ENCODE data around the gene DBNDD1.

Gene DBNDD1

DNA sequence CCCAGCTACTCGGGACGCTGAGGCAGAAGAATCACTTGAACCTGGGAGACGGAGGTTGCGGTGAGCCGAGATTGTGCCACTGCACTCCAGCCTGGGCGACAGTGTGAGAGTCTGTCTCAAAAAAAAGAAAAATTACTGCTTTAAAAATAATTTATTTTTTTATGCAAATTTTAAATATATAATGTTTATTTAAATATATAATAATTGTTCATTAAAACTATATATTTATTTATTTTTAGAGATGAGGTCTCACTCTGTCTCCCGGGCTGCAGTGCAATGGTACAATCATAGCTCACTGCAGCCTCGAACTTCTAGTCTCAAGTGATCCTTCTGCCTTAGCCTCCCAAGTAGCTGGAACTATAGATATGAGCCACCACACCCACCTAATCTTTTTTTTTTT, 15.2 kb upstream of the DBNDD1 start:
- DNase-seq: no peak

DNA sequence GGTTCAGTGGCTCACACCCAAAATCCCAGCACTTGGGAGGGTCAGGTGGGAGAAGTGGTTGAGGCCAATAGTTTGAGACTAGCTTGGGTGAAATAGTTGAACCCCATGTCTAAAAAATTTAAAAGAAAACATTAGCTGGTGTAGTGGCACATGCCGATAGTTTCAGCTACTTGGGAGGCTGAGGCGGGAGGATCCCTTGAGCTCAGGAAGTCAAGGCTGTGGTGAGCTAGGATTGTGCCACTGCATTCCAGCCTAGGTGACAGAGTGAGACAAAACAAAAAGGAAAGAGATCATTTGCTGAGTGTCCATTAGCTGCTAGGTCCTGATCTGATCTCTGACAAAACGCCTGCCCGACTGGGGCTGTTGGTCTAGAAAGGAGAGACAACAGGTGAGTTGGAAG, 14.1 kb upstream of the DBNDD1 start:
- DNase-seq: no peak

DNA sequence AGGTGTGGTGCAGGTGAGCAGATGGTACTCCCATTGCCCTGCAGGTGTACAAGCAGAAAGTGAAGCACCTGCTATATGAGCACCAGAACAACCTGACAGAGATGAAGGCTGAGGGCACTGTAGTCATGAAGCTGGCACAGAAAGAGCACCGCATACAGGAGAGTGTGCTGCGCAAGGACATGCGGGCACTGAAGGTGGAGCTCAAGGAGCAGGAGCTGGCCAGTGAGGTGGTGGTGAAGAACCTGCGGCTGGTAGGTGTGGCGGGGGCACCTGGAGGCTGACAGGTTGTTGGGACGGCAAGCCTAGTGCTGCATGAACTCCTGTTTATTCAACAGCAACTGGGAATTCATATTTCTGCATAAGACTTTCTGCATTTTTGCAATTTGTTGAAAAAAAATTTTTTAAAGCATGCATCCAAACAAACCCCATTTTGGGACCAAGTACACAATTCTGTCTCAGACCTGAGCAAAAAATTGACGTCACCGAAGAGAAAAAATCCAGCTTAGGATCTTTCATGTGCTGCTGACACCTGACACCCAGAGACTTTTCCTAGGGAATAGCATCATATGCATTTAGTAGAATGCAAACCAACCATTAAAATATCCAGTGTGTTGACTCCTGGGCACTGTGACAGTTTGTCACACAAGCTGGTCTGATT, 13.5 kb upstream of the DBNDD1 start:
- no peak for DNase-seq

DNA sequence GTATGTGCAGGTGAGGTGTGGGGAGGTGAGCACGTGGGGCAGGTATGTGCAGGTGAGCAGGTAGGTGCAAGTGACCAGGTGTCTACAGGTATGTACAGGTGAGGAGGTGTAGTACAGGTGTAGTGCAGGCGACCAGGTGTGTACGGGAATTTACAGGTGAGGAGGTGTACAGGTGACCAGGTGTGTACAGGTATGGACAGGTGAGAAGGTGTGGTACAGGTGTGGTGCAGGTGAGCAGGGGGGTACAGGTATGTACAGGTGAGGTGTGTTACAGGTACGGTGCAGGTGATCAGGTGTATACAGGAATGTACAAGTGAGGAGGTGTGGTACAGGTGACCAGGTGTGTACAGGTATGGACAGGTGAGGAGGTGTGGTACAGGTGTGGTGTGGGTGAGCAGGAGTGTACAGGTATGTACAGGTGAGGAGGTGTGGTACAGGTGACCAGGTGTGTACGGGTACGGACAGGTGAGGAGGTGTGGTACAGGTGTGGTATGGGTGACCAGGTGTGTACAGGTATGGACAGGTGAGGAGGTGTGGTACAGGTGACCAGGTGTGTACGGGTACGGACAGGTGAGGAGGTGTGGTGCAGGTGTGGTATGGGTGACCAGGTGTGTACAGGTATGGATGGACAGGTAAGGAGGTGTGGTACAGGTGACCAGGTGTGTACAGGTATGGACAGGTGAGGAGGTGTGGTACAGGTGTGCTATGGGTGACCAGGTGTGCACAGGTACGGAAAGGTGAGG, 12.8 kb upstream of the DBNDD1 start:
- no peak for DNase-seq

DNA sequence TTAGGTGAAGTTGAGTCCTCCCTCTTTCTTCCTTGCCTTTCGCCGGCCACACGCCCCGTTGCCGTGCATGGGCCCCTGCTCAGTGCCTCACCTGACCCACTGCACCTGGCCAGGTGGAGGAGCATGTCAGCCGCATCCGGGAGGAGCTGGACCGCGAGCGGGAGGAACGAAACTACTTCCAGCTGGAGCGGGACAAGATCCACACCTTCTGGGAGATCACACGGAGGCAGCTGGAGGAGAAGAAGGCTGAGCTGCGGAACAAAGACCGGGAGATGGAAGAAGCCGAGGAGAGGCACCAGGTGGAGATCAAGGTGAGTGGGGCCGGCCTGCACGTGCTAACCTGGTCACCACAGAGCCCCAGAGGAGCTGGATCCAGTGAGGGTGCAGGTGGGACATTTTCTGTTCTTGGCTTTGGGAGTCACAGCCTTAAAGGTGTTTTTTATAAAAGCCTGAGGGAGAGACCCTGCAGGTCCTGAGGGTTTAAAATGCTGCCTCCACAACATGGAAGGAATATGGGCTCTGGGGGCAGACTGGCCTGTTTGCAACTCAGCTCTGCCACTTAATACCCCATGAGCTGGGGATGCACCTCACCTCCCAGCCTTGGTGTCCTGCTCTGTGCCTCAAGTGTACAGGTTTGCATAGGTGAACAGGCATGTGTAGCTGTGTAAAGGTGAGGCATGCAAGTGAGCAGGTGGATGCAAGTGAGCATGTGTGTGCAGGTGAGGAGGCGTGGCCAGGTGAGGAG, 12.1 kb upstream of the DBNDD1 start:
- DNase-seq: no peak

DNA sequence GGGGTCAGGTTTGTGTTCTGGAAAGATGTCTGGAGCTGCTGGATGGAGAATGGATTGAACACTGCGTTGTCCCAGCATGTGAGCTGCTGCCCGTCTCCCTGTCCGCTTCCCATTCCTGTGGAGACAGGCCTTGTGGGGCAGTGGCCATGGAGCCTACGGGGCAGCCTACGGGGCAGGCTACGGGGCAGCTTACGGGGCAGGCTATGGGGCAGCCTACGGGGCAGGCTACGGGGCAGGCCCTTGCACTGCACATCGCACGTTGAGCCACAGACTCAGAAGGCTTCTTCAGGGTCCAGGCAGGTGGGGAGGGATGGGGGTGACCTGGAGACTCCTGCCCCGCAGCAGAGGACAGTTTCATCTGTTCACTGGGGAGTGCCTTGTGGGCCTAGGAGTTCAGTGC, 9.7 kb upstream of the DBNDD1 start:
- no peak for DNase-seq

DNA sequence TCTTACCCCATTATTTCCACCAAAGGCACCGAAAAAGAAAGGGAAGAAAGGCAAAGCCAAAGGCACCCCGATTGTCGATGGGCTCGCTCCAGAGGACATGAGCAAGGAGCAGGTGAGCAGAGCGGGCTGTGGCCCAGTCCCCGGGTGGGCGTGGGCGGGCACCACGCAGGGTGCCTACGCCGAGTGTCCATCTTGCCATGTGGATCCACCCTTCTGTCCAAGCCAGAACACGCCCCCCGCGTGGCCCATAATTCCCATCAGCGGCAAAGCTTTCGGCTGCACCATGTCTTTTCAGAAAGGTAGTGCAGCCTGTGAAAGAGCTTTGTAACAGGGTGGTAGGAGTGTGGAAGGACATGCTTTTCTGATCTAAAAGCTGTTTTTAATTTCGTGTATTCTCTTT, 8.4 kb upstream of the DBNDD1 start:
- no peak for DNase-seq

DNA sequence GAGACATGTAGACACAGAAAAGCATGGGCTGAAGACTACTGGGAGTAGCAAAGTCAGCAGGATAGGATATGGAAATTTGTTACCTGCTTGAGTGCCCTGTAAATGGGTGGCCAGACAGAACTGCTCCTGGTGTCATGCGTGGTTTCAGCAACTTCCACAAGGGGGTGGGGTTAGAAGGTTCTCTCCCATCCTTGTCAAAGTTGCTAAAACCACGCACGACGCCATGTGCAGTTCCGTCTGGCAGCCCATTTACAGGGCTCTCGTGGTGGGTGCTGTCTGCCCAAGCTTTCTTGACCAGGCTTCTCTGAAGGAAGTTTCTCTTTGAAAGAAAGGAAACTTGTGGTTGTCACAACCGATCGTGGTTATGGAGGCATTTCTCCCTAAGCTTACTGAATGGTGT, 6.9 kb upstream of the DBNDD1 start:
- DNase-seq: no peak

DNA sequence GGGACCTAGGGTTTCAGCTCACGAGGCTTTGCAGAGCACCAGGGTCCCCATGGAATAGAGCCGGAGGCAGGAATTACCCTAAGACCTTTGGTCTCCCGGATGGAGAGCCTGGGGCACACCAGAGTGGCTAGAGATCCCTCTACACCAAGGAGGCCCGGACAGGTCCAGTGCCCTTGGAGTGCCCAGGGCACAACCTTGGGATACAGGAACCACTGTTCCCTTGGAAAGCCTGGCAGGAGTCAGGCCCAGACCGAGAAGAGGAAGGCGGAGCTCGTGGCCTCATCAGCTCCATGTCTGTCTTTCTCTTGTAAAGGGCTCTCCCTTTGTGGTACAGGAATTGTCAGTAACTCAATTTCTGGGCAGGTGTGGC, 3.8 kb upstream of the DBNDD1 start:
- DNase-seq: no peak

DNA sequence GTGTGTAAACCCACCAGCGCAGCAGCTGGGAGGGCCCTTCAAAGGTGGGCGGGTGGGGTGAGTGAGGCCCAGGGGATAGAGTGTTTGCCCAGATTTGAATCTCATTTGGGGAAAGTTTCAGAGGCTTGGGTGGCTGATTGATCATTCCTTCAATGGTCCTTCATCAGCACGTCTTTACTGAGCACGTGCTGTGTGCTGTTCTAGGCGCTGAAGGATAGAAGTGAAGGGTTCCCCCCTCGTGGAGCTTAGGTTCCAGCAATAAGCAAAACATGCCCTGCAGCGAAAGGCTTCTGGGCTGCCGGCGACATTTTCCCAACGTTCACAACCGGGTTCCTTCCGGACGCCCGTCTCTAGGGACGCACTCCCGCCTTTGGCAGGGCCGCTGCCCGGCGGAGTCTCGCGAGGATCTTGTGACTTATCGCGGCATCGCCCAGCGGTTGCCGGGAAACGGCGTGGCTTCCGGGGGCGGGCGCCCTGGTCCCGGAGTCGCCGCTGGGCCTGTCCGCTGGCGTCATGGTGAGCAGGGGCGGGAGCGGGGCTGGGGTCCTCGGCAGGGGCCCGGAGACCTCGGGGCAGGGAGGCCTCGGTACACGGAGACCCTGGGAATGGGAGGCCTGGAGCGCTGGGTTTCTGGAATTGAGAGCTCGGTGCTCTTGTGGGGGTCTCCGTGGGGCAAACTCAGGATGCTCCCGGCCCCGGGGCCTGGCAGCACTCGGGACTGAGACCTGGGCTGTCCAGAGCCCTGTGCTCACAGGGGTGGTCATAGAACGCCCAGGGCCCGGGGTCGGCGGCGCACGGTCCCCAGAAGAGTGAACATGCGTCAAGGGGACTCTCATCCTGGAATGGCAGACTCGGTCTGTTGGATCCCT, 3.2 kb upstream of the DBNDD1 start:
- DNase-seq: peak; percentile 81 to 83

DNA sequence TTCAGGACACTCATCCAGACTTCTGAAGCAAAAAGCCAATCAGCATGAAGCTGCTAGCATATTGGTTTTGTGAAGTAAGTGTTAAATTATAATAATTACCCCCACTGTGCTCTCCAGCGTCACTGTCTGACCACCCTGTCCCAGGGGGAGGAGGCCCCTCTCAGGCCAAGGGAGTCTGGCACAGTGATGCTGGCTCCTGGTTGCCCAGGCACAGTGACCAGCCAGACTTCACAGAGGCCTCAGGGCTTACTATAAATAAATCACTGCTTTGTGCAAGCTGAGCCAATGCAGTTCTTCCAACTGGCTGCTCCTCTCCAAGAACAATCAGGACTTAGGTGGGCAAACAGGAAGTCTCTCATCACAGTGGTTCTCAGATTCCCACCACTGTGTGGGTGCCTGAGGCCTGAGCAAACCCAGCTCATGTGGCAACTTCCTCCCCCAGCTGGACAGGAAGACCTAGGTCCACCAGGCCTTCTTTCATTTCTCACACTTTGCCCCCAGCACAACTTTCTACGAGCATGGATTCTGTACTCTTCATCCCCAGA, 1.7 kb upstream of the DBNDD1 start:
- DNase-seq: no peak

DNA sequence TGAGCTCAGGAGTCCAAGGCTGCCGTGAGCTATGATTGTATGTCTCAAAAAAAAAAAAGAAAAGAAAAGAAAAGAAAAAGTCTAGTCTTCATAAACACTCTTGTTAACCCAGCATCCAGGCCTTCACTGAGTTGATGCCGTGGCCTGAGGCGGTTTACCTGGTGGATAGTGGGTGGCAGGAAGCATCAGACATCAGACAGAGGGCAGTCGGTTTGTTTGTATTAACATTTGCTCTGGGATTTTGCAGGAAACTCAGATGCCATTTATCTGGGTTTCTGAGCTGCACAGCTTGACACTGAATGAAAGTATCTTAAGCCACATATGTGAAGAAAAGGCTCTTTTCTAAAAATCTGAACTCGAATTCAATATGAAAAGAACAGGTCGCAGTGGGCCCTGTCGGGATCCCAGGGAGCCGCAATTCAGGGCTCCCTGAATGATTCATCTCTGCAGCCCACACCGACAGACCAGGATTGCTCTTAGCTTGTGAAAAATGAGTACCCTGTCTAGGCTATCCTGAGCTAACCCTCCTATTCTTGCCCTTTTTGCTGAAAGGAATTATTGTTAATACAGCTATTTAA, 1.1 kb upstream of the DBNDD1 start:
- DNase-seq: no peak

DNA sequence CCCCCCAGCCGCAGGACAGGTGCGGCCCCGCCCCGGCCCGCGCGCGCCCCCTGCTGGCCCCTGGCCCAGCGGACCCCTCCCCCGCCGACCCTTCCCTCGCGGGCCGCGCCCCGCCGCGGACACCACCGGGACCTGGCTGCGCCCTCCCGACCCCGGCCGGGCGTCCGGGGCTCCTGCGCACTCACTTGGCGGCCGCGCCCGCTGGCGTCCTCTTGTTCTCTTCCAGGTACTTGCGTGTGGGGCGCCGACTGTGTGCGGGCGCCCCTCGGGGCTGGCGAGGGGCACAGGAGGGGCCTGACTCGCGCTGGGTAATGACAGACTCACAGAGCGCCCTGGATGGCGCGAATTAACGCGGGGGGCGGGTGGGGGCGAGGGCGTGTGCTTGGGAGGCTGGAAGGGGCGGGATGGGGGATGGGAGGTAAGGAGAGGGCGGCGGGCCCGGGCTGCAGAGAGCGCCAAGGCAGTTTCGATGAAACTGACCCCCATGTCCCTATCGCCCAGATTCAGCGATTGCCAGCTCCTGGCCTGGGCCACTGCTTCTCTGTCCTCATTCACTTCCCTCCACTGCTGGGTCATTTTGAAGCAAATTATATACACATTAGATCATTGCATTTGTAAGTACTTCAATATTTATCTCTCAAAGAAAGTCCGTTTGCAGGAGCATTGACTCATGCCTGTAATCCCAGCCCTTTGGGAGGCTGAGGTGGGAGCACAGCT, 445 bp upstream of the DBNDD1 start:
- peak; percentile 44 to 52 for DNase-seq

DNA sequence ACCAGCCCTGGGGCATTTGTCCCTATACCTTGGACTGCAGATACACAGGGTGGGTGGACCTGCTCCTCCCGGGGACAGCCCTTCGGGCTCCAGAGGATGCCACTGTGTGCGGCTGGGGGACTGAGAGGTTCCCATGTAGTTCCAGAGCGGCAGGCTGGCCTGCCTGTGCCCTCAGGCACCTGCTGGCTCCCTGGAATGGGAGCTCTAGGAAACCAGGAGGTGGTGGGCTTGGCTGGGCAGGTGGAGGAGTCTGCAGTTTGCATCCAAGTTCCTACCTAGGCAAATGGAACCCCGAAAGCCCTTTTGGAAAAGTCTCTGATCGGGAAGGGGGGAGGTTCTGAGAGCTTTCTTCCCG, 982 bp downstream of the DBNDD1 start:
- DNase-seq: no peak

DNA sequence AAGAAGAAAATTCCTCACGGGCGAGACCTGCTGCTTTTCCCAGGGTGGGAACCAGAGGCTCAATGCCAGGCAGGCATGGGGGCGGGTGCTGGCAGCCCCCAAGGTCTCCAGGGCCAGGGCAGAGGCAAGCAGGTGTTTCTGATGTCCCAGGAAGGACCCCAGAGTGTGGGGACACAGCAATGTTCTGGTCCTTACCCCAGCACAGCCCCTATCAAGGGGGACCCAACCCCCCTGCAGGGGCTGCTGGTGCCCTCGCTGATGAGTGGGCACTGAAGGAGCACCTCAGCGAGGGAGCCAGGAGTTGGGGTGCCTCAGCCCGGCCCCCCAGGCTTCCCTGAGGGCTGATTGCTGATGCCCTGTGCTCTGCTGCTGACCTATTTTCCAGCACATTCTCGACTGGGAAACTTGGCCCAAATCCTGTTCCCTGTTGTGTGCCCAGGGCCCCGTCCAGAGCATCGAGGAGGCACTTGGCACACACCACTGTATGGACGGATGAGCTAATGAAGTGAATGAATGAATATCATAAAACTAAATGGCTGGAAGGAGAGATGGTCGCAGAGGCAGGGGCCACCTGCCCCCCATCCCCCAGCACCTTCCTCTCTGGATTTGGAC, 2.8 kb downstream of the DBNDD1 start:
- no peak for DNase-seq

DNA sequence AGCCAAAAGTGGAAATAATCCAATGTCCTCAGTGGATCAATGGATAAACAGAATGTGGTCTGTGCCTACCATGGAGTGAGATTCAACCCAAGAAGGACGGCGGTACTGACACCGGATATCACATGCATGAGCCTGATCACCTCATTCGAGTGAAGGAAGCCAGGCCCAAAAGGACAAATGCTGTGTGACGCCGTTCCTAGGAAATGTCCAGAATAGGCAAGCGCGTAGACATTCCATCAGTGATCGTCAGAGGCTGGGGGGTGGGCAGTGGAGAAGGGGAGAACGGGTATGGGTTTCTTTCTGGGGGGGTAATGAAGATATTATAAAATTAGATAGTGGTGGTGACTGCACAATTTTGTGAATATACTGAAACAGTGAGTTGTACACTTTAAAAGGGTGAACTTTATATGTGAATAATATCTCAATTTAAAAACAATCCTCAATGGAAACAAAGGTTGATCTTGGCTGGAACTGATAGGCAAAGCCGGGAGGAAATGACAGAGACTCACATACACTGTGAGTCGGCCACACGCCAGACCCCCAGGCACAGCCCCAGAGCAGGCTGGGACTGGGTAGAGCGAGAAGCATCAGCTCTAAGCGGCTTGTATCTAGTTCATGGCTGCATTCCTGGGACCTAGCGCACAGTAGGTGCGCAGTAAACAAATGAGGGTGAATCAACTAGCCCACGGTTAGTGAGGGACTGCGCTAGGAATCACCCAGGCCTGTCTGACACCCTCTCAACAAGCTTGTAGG, 3.5 kb downstream of the DBNDD1 start:
- no peak for DNase-seq

DNA sequence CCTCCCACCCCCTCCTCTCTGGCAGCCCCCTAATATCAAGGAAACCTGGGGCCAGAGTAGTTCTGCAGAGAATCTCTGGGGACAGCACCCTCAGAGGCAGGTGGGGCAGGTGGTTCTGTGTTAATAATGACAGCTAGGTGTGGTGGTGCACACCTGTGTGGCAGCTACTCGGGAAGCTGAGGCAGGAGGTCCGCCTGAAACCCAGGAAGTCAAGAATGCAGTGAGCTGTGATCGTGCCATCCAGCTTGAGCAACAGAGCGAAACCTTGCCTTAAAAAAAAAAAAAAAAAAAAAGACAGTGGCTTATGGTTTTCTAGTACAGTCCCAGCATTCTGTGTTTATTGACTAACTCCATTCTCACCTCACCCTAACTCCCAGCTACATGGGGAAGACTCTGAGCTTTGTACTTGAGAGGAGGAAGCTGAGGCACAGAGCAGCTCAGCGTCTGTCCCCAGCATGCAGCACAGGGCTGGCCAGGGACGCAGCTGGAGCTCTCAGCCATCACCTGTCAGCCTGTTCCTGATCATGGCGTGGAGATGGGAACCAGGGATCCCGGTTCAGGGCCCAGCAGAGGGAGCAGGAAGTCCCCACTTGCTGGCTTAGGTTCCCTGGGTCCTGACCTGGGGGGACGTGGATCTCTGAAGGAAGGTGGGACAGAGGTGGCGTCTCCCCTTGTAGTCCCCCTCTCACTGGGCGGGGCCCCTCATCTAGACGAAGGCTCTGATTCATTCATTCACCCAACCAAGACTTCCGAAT, 6.1 kb downstream of the DBNDD1 start:
- no peak for DNase-seq

DNA sequence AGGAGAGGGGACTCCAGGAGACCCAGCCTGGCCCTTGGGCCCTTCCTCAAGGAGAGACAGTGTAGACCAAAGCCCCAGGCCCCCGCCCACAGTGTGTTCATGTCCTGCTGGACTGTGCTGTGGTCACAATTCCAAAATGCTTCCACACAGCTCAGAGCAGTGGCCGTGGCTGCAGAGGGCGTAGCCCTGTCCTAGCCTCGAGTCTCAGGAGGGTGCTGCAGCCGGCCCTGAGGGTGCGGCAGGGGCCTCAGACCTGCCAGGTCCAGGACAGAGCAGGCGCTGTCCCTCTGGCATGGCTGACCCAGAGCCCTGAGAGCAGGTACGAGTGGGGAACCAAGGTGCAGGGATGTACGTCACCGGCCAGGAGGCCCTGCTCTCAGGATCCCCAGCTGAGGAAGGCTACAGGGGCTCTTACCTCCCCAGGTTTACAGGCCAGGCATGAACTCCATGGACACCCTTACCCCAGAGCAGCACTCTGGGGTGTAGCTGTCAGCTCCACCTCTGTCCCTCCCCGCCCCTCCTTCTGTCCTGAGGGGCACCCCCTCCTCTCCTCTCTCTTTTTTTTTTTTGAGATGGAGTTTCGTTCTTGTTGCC, 7.3 kb downstream of the DBNDD1 start:
- no peak for DNase-seq

DNA sequence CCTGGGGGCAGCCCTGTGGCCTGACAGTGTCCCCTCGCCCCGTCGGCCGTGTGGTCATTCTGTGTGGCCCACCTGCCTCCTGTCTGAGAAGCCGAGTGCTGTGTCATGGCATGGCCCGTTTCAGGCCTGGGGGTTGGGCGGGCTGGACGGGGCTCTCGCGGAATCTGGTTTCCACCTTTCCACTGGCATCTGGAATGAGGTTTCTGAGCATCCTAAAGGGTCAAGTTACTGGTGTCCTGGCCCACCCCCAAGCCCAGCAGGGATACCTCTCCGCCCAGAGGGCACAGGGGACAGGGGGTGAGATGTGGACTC, 7.8 kb downstream of the DBNDD1 start:
- DNase-seq: no peak
